Upper lobe of left lung (tissue), 4 donors: ENCODE results near the gene GSN.

Experiments used
- CTCF ChIP-seq, 6 experiments: fragments of 450-650 bp in 4 of 6; fragments of 200-600 bp in 2 of 6; sonication (generic) in 2 of 6; IDR thresholded peaks; one replicate each; pipeline ENCODE4 v1.5.1; 2016 to 2019; ENCODE audit warnings: antibody characterized with exemption in 6 of 6
- POLR2A ChIP-seq, 4 donors: fragments of 450-650 bp; IDR thresholded peaks; one replicate each; pipeline ENCODE4 v1.5.1; 2016 to 2017; ENCODE audit warnings: antibody characterized with exemption in 4 of 4, mild to moderate bottlenecking in 2 of 4
- POLR2AphosphoS5 ChIP-seq, 2 donors: sonication (generic); formaldehyde crosslinking; IDR thresholded peaks; one replicate each; pipeline ENCODE4 v1.5.1; 2017; ENCODE audit warnings: antibody characterized with exemption in 2 of 2

- TF ChIP-seq POLR2AphosphoS5 (IDR thresholded peaks at IDR 0.05) (no peak), POLR2A (IDR thresholded peaks at IDR 0.05) (no peak), CTCF (IDR thresholded peaks at IDR 0.05) (no peak)
Observed at GRCh38 chr9:121380846-121381245, 112.9 kb downstream of the GSN start.
